Mesenchymal stem cell (in vitro differentiated cells and primary cell): Measurements from ENCODE around the gene DSEL.
A peak's percentile ranks its signal among the peaks of the same experiment; 100 is the strongest.

ENCODE experiments used
- DNase-seq: peaks from one replicate; pipeline ENCODE4 v3.0.0-alpha.2; 2013
- H2AFZ ChIP-seq: one replicate; pipeline ENCODE4 v1.6.1; 2013; ENCODE audit warnings: low read depth, mild to moderate bottlenecking, control low read depth, inconsistent platforms, low read length, moderate library complexity
- H2AK5ac ChIP-seq: 2 replicates; pipeline ENCODE4 v1.6.1; 2013; ENCODE audit warnings: low read length, moderate library complexity, mild to moderate bottlenecking, inconsistent platforms; ENCODE audit not compliant: severe bottlenecking
- H2BK120ac ChIP-seq: one replicate; pipeline ENCODE4 v1.6.1; 2013; ENCODE audit warnings: low read depth, mild to moderate bottlenecking, inconsistent platforms, low read length, moderate library complexity
- H2BK12ac ChIP-seq, 2 experiments: one replicate each; pipeline ENCODE4 v1.6.1; 2013; ENCODE audit warnings: inconsistent platforms in 2 of 2, low read length in 2 of 2, mild to moderate bottlenecking in 2 of 2, moderate library complexity in 2 of 2, control low read depth in 1 of 2
- H2BK15ac ChIP-seq: one replicate; pipeline ENCODE4 v1.6.1; 2013; ENCODE audit warnings: mild to moderate bottlenecking, low read depth, inconsistent platforms; ENCODE audit not compliant: poor library complexity, severe bottlenecking
- H2BK5ac ChIP-seq: 2 replicates; pipeline ENCODE4 v1.6.1; 2013; ENCODE audit warnings: low read depth, mild to moderate bottlenecking, low read length, control low read depth, inconsistent platforms; ENCODE audit not compliant: poor library complexity, severe bottlenecking
- H3K14ac ChIP-seq, 2 experiments: one replicate each; pipeline ENCODE4 v1.6.1; 2013; ENCODE audit warnings: inconsistent platforms in 2 of 2, low read length in 2 of 2, control low read depth in 1 of 2, mild to moderate bottlenecking in 1 of 2, moderate library complexity in 1 of 2
- H3K18ac ChIP-seq, 2 experiments: one replicate each; pipeline ENCODE4 v1.6.1; 2013; ENCODE audit warnings: inconsistent platforms in 2 of 2, low read length in 2 of 2, control low read depth in 1 of 2, low read depth in 1 of 2, mild to moderate bottlenecking in 1 of 2
- H3K23ac ChIP-seq, 2 experiments: one replicate each; pipeline ENCODE4 v1.6.1; 2013; ENCODE audit warnings: inconsistent platforms in 2 of 2, low read length in 2 of 2, mild to moderate bottlenecking in 2 of 2, moderate library complexity in 2 of 2, control low read depth in 1 of 2
- H3K27ac ChIP-seq: 2 replicates; pipeline ENCODE4 v1.5.1; 2013; ENCODE audit warnings: mild to moderate bottlenecking, moderate library complexity, low read length, control low read depth, inconsistent platforms; ENCODE audit not compliant: poor library complexity, severe bottlenecking
- H3K27me3 ChIP-seq, 2 experiments: 2 replicates each; pipeline versions ENCODE4 v1.6.1 to v1.7.0; 2013; ENCODE audit warnings: low read length in 2 of 2, mild to moderate bottlenecking in 2 of 2, moderate library complexity in 2 of 2, control low read depth in 1 of 2, inconsistent platforms in 1 of 2; ENCODE audit not compliant: control insufficient read depth in 1 of 2, insufficient read depth in 1 of 2
- H3K36me3 ChIP-seq, 2 experiments: 2 replicates each; pipeline versions ENCODE4 v1.6.1 to v1.7.0; 2013; ENCODE audit warnings: low read length in 2 of 2, control low read depth in 1 of 2, inconsistent platforms in 1 of 2, low read depth in 1 of 2, mild to moderate bottlenecking in 1 of 2; ENCODE audit not compliant: insufficient read depth in 2 of 2, control insufficient read depth in 1 of 2
- H3K4ac ChIP-seq, 2 experiments: one replicate each; pipeline ENCODE4 v1.6.1; 2013; ENCODE audit warnings: inconsistent platforms in 2 of 2, low read length in 2 of 2, mild to moderate bottlenecking in 2 of 2, moderate library complexity in 2 of 2, control low read depth in 1 of 2, low read depth in 1 of 2
- H3K4me1 ChIP-seq: 2 replicates; pipeline ENCODE4 v1.6.1; 2013; ENCODE audit warnings: low read depth, low read length, control low read depth; ENCODE audit not compliant: control insufficient read depth, insufficient read depth
- H3K4me2 ChIP-seq: 2 replicates; pipeline ENCODE4 v1.6.1; 2013; ENCODE audit warnings: low read length, mild to moderate bottlenecking, inconsistent platforms; ENCODE audit not compliant: poor library complexity, severe bottlenecking
- H3K4me3 ChIP-seq, 2 experiments: 2 replicates each; pipeline versions ENCODE4 v1.5.1 to v1.7.0; 2013; ENCODE audit warnings: low read length in 2 of 2, mild to moderate bottlenecking in 2 of 2, control low read depth in 1 of 2, low read depth in 1 of 2; ENCODE audit not compliant: insufficient read depth in 1 of 2
- H3K79me1 ChIP-seq: replicated peaks from 2 replicates; pipeline ENCODE4 v1.6.1; 2013; ENCODE audit warnings: mild to moderate bottlenecking, control low read depth, low read length, inconsistent platforms; ENCODE audit not compliant: poor library complexity, severe bottlenecking
- H3K9ac ChIP-seq: 2 replicates; pipeline ENCODE4 v1.7.0; 2013; ENCODE audit warnings: mild to moderate bottlenecking, low read length, moderate library complexity
- H3K9me3 ChIP-seq: 2 replicates; pipeline ENCODE4 v1.7.0; 2013; ENCODE audit warnings: mild to moderate bottlenecking, low read length; ENCODE audit not compliant: control insufficient read depth
- H4K8ac ChIP-seq: one replicate; pipeline ENCODE4 v1.6.1; 2013; ENCODE audit warnings: inconsistent platforms, mild to moderate bottlenecking, low read length, moderate library complexity
- H4K91ac ChIP-seq: one replicate; pipeline ENCODE4 v1.6.1; 2013; ENCODE audit warnings: mild to moderate bottlenecking, low read length, inconsistent platforms
- WGBS: methylation state at CpG from one replicate; pipeline ENCODE4 v1.1.7; 2013; ENCODE audit warnings: mixed read lengths; 5-methylcytosine and 5-hydroxymethylcytosine counted together

The DSEL gene

GRCh38 chr18:67545681-67546080 lies 29.2 kb upstream of the DSEL start:
- Histone ChIP-seq H2BK12ac (no peak overlapping the region), H3K9ac (no peak overlapping the region), H3K4me3 (no peak overlapping the region), H2BK120ac (no peak overlapping the region), H2BK5ac (no peak overlapping the region), H3K79me1 (no peaks in the 10 kb centered on the region), H2AK5ac (no peak overlapping the region), H2BK15ac (no peak overlapping the region), H3K9me3 (no peaks in the 10 kb centered on the region), H2AFZ (no peak overlapping the region), H4K8ac (no peak overlapping the region), H3K27me3 (no peaks in the 10 kb centered on the region), H3K14ac (no peak overlapping the region), H4K91ac (no peak overlapping the region), H3K23ac (no peak overlapping the region), H3K18ac (no peak overlapping the region), H3K36me3 (no peaks in the 10 kb centered on the region), H3K27ac (no peak overlapping the region), H3K4me1 (no peaks in the 10 kb centered on the region), H3K4ac (no peak overlapping the region), H3K4me2 (no peak overlapping the region)
- DNase-seq: no peak

- Histone ChIP-seq H3K27ac (no peak overlapping the region), H3K14ac (no peak overlapping the region), H3K27me3 (no peaks in the 10 kb centered on the region), H2AFZ (no peak overlapping the region), H4K91ac (no peak overlapping the region), H3K4me3 (no peak overlapping the region), H3K9me3 (no peaks in the 10 kb centered on the region), H3K4me1 (no peaks in the 10 kb centered on the region), H3K18ac (no peak overlapping the region), H2BK120ac (no peak overlapping the region), H2BK15ac (no peak overlapping the region), H2BK5ac (no peak overlapping the region), H3K4ac (no peak overlapping the region), H3K9ac (no peak overlapping the region), H3K36me3 (no peaks in the 10 kb centered on the region), H2BK12ac (no peak overlapping the region), H2AK5ac (no peak overlapping the region), H4K8ac (no peak overlapping the region), H3K4me2 (no peak overlapping the region), H3K23ac (no peak overlapping the region), H3K79me1 (no peaks in the 10 kb centered on the region)
- WGBS: 80% methylated on average over 1 of the region's 5 CpGs
- no peak for DNase-seq
Observed at GRCh38 chr18:67540559-67540958, 24.0 kb upstream of the DSEL start.

GRCh38 chr18:67531929-67532328 lies 15.4 kb upstream of the DSEL start:
- Histone ChIP-seq H3K9me3 (no peaks in the 10 kb centered on the region), H3K36me3 (no peaks in the 10 kb centered on the region), H2BK12ac (no peak overlapping the region), H4K91ac (no peak overlapping the region), H2BK5ac (no peak overlapping the region), H3K27me3 (no peaks in the 10 kb centered on the region), H3K4me2 (no peak overlapping the region), H3K27ac (no peak overlapping the region), H2BK120ac (no peak overlapping the region), H3K4me3 (no peak overlapping the region), H3K23ac (no peak overlapping the region), H3K14ac (no peak overlapping the region), H3K79me1 (no peaks in the 10 kb centered on the region), H3K4ac (no peak overlapping the region), H3K18ac (no peak overlapping the region), H2BK15ac (no peak overlapping the region), H4K8ac (no peak overlapping the region), H3K9ac (no peak overlapping the region), H2AFZ (no peak overlapping the region), H2AK5ac (no peak overlapping the region), H3K4me1 (no peaks in the 10 kb centered on the region)
- DNase-seq: no peak
- WGBS: 93% methylated on average over 2 of the region's 2 CpGs

GRCh38 chr18:67525328-67526099 lies 9.0 kb upstream of the DSEL start:
- Histone ChIP-seq H2AK5ac (no peak overlapping the region), H4K91ac (no peak overlapping the region), H2AFZ (no peak overlapping the region), H3K18ac (peak overlapping the region in 1 of 2 experiments; percentile 30), H3K14ac (no peak overlapping the region), H3K9me3 (no peaks in the 10 kb centered on the region), H3K4me1 (no peaks in the 10 kb centered on the region), H3K23ac (no peak overlapping the region), H3K9ac (peak overlapping the region; percentile 70), H3K4me3 (peak overlapping the region in 1 of 2 experiments; percentile 17), H3K27ac (peak overlapping the region; percentile 88), H3K36me3 (no peaks in the 10 kb centered on the region), H3K79me1 (no peaks in the 10 kb centered on the region), H2BK15ac (no peak overlapping the region), H3K27me3 (no peaks in the 10 kb centered on the region), H2BK12ac (no peak overlapping the region), H4K8ac (no peak overlapping the region), H3K4me2 (no peak overlapping the region), H2BK120ac (no peak overlapping the region), H2BK5ac (no peak overlapping the region), H3K4ac (no peak overlapping the region)
- DNase-seq: peak; percentile 90
- 96% methylated on average over 2 of the region's 3 CpGs for whole genome bisulfite sequencing
